H1 (cell line): Measurements from ENCODE around the gene STAG1. TPM values are rescaled to one million over a fixed set of nuclear protein-coding genes. Genes with fewer than 3 reads are reported as not detected.

ENCODE experiments used
- CTCF ChIA-PET: fragments of 300-600 bp; sonication (Branson Sonifier 250); formaldehyde crosslinking; loops from one replicate; lab custom pipeline; 2021; ENCODE audit not compliant: partially characterized antibody; lab: Charles Lee
- POLR2A ChIA-PET: fragments of 300-600 bp; sonication (Branson Sonifier 250); formaldehyde crosslinking; loops from one replicate; lab custom pipeline; 2021; ENCODE audit warnings: inconsistent platforms; ENCODE audit not compliant: partially characterized antibody; lab: Charles Lee
- DNase-seq, 2 experiments: peaks; one replicate each; pipeline versions ENCODE4 v3.0.0 to v3.0.0-alpha.2; 2010 to 2022; ENCODE audit warnings: low spot score in 2 of 2, low read depth in 1 of 2, mixed read lengths in 1 of 2
- FAIRE-seq: peaks from 2 replicates; lab custom pipeline; 2011; peaks lifted over from hg19 to GRCh38; lab: Jason Lieb, UNC
- H2AFZ ChIP-seq: 2 replicates; pipeline ENCODE4 v1.8.1; 2012; ENCODE audit warnings: low read length, inconsistent platforms
- H2AK5ac ChIP-seq: 2 replicates; pipeline ENCODE4 v1.6.1; 2013; ENCODE audit warnings: low read depth, low read length
- H2BK120ac ChIP-seq: replicated peaks from 2 replicates; pipeline ENCODE3; 2013; ENCODE audit warnings: low read depth, low read length, inconsistent platforms
- H2BK12ac ChIP-seq: 2 replicates; pipeline ENCODE4 v1.6.1; 2013; ENCODE audit warnings: low read depth, low read length
- H2BK15ac ChIP-seq: 2 replicates; pipeline ENCODE4 v1.6.1; 2013; ENCODE audit warnings: low read length
- H2BK20ac ChIP-seq: 2 replicates; pipeline ENCODE4 v1.6.1; 2013; ENCODE audit warnings: low read length
- H2BK5ac ChIP-seq: 2 replicates; pipeline ENCODE4 v1.6.1; 2013; ENCODE audit warnings: low read depth, low read length
- H3K14ac ChIP-seq: 2 replicates; pipeline ENCODE4 v1.6.1; 2013; ENCODE audit warnings: inconsistent platforms; ENCODE audit not compliant: insufficient read length
- H3K18ac ChIP-seq: 2 replicates; pipeline ENCODE4 v1.6.1; 2013; ENCODE audit warnings: low read length; ENCODE audit errors: extremely low read depth
- H3K23ac ChIP-seq: 2 replicates; pipeline ENCODE4 v1.6.1; 2013; ENCODE audit warnings: inconsistent platforms; ENCODE audit not compliant: insufficient read length
- H3K23me2 ChIP-seq: 2 replicates; pipeline ENCODE4 v1.6.1; 2013; ENCODE audit warnings: low read depth, low read length
- H3K27ac ChIP-seq: 2 replicates; pipeline ENCODE4 v1.6.1; 2011; ENCODE audit warnings: low read depth, low read length, inconsistent platforms
- H3K27me3 ChIP-seq, 4 experiments: replicated peaks in 1 of 4; 1 replicate in 1 of 4; 2 replicates in 3 of 4; pipeline versions ENCODE4 v1.6.1 to v1.8.1; 2011 to 2013; ENCODE audit warnings: low read length in 3 of 4, mild to moderate bottlenecking in 3 of 4, inconsistent platforms in 2 of 4, mixed read lengths in 2 of 4, moderate library complexity in 1 of 4; ENCODE audit not compliant: control insufficient read depth in 3 of 4, insufficient read depth in 3 of 4; ENCODE audit errors: extremely low read depth in 1 of 4
- H3K36me3 ChIP-seq, 4 experiments: 2 replicates each; pipeline versions ENCODE4 v1.6.1 to v1.8.1; 2011 to 2013; ENCODE audit warnings: mild to moderate bottlenecking in 4 of 4, low read length in 3 of 4, moderate library complexity in 2 of 4, control low read depth in 1 of 4, inconsistent platforms in 1 of 4; ENCODE audit not compliant: insufficient read depth in 4 of 4, control insufficient read depth in 2 of 4
- H3K4ac ChIP-seq: replicated peaks from 2 replicates; pipeline ENCODE3; 2013; ENCODE audit warnings: low read length, low read depth, mixed read lengths, inconsistent platforms; ENCODE audit not compliant: insufficient read length
- H3K4me1 ChIP-seq, 4 experiments: replicated peaks in 1 of 4; 1 replicate in 1 of 4; 2 replicates in 3 of 4; pipeline versions ENCODE4 v1.6.1 to v1.8.1; 2011 to 2013; ENCODE audit warnings: low read length in 3 of 4, inconsistent platforms in 2 of 4, mixed read lengths in 1 of 4; ENCODE audit not compliant: insufficient read depth in 4 of 4, control insufficient read depth in 3 of 4
- H3K4me2 ChIP-seq, 2 experiments: 2 replicates each; pipeline versions ENCODE4 v1.6.1 to v1.8.1; 2011 to 2013; ENCODE audit warnings: low read depth in 2 of 2, low read length in 2 of 2, control low read depth in 1 of 2, inconsistent platforms in 1 of 2, mild to moderate bottlenecking in 1 of 2; ENCODE audit not compliant: insufficient read depth in 1 of 2
- H3K4me3 ChIP-seq, 4 experiments: fragments of 200-600, 300-600 bp in 1 of 4; sonication (generic), shearing (Covaris generic), sonication (Bioruptor Twin) in 1 of 4; 2 replicates each; pipeline versions ENCODE4 v1.5.1 to v1.8.1; 2011 to 2016; ENCODE audit warnings: low read length in 4 of 4, low read depth in 3 of 4, control low read depth in 2 of 4, inconsistent platforms in 2 of 4, mild to moderate bottlenecking in 2 of 4, mixed read lengths in 1 of 4, moderate library complexity in 1 of 4; ENCODE audit not compliant: insufficient read depth in 2 of 4; ENCODE audit errors: extremely low read depth in 1 of 4
- H3K56ac ChIP-seq: replicated peaks from 2 replicates; pipeline ENCODE3; 2013; ENCODE audit warnings: low read depth, mild to moderate bottlenecking, mixed read lengths, low read length, inconsistent platforms; ENCODE audit not compliant: insufficient read length
- H3K79me1 ChIP-seq: 2 replicates; pipeline ENCODE4 v1.6.1; 2013; ENCODE audit warnings: low read depth, low read length, control low read depth
- H3K79me2 ChIP-seq, 2 experiments: 2 replicates each; pipeline versions ENCODE4 v1.6.1 to v1.8.1; 2012 to 2013; ENCODE audit warnings: low read length in 2 of 2, mild to moderate bottlenecking in 2 of 2, inconsistent platforms in 1 of 2; ENCODE audit not compliant: insufficient read depth in 2 of 2, control insufficient read depth in 1 of 2
- H3K9ac ChIP-seq, 4 experiments: replicated peaks in 1 of 4; 1 replicate in 1 of 4; 2 replicates in 3 of 4; pipeline versions ENCODE4 v1.6.1 to v1.8.1; 2011 to 2013; ENCODE audit warnings: low read depth in 3 of 4, low read length in 3 of 4, control low read depth in 2 of 4, mild to moderate bottlenecking in 2 of 4, moderate library complexity in 2 of 4, inconsistent platforms in 1 of 4; ENCODE audit errors: extremely low read depth in 1 of 4
- H3K9me3 ChIP-seq, 2 experiments: 2 replicates each; pipeline versions ENCODE4 v1.6.1 to v1.8.1; 2012 to 2013; ENCODE audit warnings: mild to moderate bottlenecking in 2 of 2, moderate library complexity in 2 of 2, control low read depth in 1 of 2, inconsistent platforms in 1 of 2, low read depth in 1 of 2, low read length in 1 of 2, mixed read lengths in 1 of 2; ENCODE audit not compliant: insufficient read depth in 2 of 2
- H4K20me1 ChIP-seq, 2 experiments: replicated peaks in 1 of 2; 2 replicates each; pipeline versions ENCODE3 to v1.8.1; 2011 to 2013; ENCODE audit warnings: inconsistent platforms in 2 of 2, low read length in 2 of 2, mild to moderate bottlenecking in 1 of 2; ENCODE audit not compliant: insufficient read depth in 2 of 2, control insufficient read depth in 1 of 2
- H4K5ac ChIP-seq: 2 replicates; pipeline ENCODE4 v1.6.1; 2013; ENCODE audit warnings: low read length, low read depth, mixed read lengths, inconsistent platforms; ENCODE audit not compliant: insufficient read length
- H4K8ac ChIP-seq: 2 replicates; pipeline ENCODE4 v1.8.0; 2013; ENCODE audit warnings: mild to moderate bottlenecking, moderate library complexity, low read length, inconsistent platforms; ENCODE audit not compliant: insufficient read depth; ENCODE audit errors: extremely low read depth
- H4K91ac ChIP-seq: replicated peaks from 2 replicates; pipeline ENCODE3; 2013; ENCODE audit warnings: low read length, mixed read lengths, inconsistent platforms; ENCODE audit not compliant: insufficient read length
- ASH2L ChIP-seq: fragments of 200-600, 300-600 bp; sonication (generic); IDR thresholded peaks from one replicate; pipeline ENCODE4 v1.7.1; 2017; ENCODE audit warnings: low read length
- CBX5 ChIP-seq: fragments of 300-800, 300-1000 bp; sonication (generic); IDR thresholded peaks from 2 replicates; pipeline ENCODE4 v1.7.1; 2016; ENCODE audit warnings: antibody characterized with exemption, low read length, low read depth
- CBX8 ChIP-seq: fragments of 300-800, 300-1000 bp; sonication (generic); IDR thresholded peaks from 2 replicates; pipeline ENCODE4 v1.7.1; 2016; ENCODE audit warnings: low read depth, low read length, borderline replicate concordance
- CHD1 ChIP-seq: IDR thresholded peaks from 2 replicates; pipeline ENCODE4 v1.6.1; 2012; ENCODE audit warnings: low read depth, low read length, improper control_type of control experiment
- FOSL1 ChIP-seq: IDR thresholded peaks from 2 replicates; pipeline ENCODE4 v1.6.1; 2011; ENCODE audit warnings: mild to moderate bottlenecking, low read depth, low read length, moderate library complexity; ENCODE audit not compliant: insufficient read depth
- NANOG ChIP-seq: IDR thresholded peaks from 2 replicates; pipeline ENCODE4 v1.6.1; 2011; ENCODE audit warnings: low read length, low read depth, mild to moderate bottlenecking, inconsistent platforms; ENCODE audit not compliant: insufficient read depth, poor library complexity, severe bottlenecking
- RBBP5 ChIP-seq: IDR thresholded peaks from 2 replicates; pipeline ENCODE4 v1.7.1; 2012; ENCODE audit warnings: low read depth, mild to moderate bottlenecking, inconsistent platforms, low read length, moderate library complexity, borderline replicate concordance
- TAF7 ChIP-seq: optimal IDR thresholded peaks from 2 replicates; pipeline ENCODE3; 2011; ENCODE audit warnings: low read depth, mild to moderate bottlenecking, inconsistent platforms, low read length, moderate library complexity, borderline replicate concordance
- WGBS, 2 experiments: shearing (Covaris generic) in 1 of 2; methylation state at CpG; one replicate each; pipeline versions ENCODE4 v1.1.6 to v1.1.7; 2013 to 2015; ENCODE audit warnings: low lambda C conversion rate in 2 of 2, mixed read lengths in 2 of 2, inconsistent platforms in 1 of 2, low coverage in 1 of 2, missing lambda C conversion rate in 1 of 2; ENCODE audit not compliant: insufficient replicate concordance in 2 of 2, insufficient coverage in 1 of 2, insufficient read length in 1 of 2; ENCODE audit errors: extremely low coverage in 1 of 2, missing lambda C conversion rate in 1 of 2; 5-methylcytosine and 5-hydroxymethylcytosine counted together
- polyA plus RNA-seq, 7 experiments: library from polyadenylated mRNA; depleted of rRNA in 3 of 7; stranded (reverse) in 5 of 7; unstranded in 2 of 7; fragments of >200 nt in 5 of 7; fragments of 200-250 nt in 2 of 7; gene quantifications; 1 replicate in 5 of 7; 2 replicates in 1 of 7; 4 replicates in 1 of 7; pipeline versions ENCODE4 v1.2.1 to v1.2.3, GENCODE V29; 2011 to 2013; ENCODE audit warnings: missing spikeins in 2 of 7, mixed read lengths in 2 of 7
- total RNA-seq: library from RNA; stranded (reverse); fragmentation: NEBNext Ultra II Directional; extraction: Animal tissue kit (Norgen Biotek cat#: 25700); gene quantifications from 2 replicates; pipeline ENCODE4 v1.2.1, GENCODE V29; 2021
- TF ChIP-seq, protein P1 (sequence below): IDR thresholded peaks from 2 replicates; pipeline ENCODE4 v1.6.1; 2012; ENCODE audit warnings: inconsistent platforms
- TF ChIP-seq, protein P2 (sequence below): IDR thresholded peaks from 2 replicates; pipeline ENCODE4 v1.6.1; 2011; ENCODE audit warnings: low read length, improper control_type of control experiment

STAG1 gene
- total and polyA plus RNA-seq, 2 of the 8 experiments (the other 6 are each of a cell fraction or from before 2014, with no cell fraction given), result 4.6 to 23.4 TPM

DNA sequence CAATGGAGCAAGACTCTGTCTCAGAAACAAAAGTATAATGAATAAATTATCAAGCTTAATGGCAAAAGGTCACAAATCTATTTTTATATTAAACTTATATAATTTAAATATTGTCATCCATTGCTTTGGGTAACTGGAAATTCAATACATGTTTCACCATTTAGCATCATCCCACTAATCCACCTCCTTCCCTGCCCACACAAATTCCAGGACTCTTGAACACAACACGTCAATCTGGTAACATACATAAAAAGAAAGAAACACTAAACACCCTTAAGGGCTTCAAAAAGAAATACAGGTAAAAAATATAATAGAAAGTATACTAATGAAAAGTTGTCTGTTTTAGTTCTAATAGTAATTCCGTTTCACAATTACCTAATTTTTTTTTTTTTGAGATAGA lies 149.4 kb downstream of the STAG1 start:
- Histone ChIP-seq H2BK5ac (no peak overlapping the region), H4K91ac (no peak overlapping the region), H3K4me2 (no peak overlapping the region), H2AK5ac (no peak overlapping the region), H2BK120ac (no peak overlapping the region), H3K4me3 (no peak overlapping the region), H4K20me1 (no peaks in the 10 kb centered on the region), H3K14ac (no peak overlapping the region), H3K27ac (no peak overlapping the region), H2AFZ (no peak overlapping the region), H3K18ac (no peak overlapping the region), H2BK15ac (no peak overlapping the region), H3K4ac (no peak overlapping the region), H3K79me1 (no peaks in the 10 kb centered on the region; the same call in 1 of the 2 replicates), H3K56ac (no peak overlapping the region), H3K79me2 (no peaks in the 10 kb centered on the region), H3K27me3 (no peaks in the 10 kb centered on the region), H3K9me3 (no peaks in the 10 kb centered on the region), H3K9ac (no peak overlapping the region), H3K36me3 (no peaks in the 10 kb centered on the region), H3K23me2 (no peaks in the 10 kb centered on the region; the same call in 1 of the 2 replicates), H2BK12ac (no peak overlapping the region), H3K4me1 (no peaks in the 10 kb centered on the region), H3K23ac (no peak overlapping the region), H2BK20ac (no peak overlapping the region), H4K5ac (no peak overlapping the region)
- ChIA-PET POLR2A (no interaction called here), CTCF (no interaction called here)
- WGBS, 2 experiments, result 83% methylated on average over 2 of the region's 2 CpGs; no CpG with 5 or more reads in 1 of the 2 experiments
- FAIRE-seq (no peak), DNase-seq (no peak)
- TF ChIP-seq CHD1 (no peak), RBBP5 (no peak), CBX5 (no peak), ASH2L (no peak), FOSL1 (no peak), NANOG (no peak), TAF7 (no peak), CBX8 (no peak)
- TF ChIP-seq, protein P1, sequence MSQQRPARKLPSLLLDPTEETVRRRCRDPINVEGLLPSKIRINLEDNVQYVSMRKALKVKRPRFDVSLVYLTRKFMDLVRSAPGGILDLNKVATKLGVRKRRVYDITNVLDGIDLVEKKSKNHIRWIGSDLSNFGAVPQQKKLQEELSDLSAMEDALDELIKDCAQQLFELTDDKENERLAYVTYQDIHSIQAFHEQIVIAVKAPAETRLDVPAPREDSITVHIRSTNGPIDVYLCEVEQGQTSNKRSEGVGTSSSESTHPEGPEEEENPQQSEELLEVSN, result no peak
- TF ChIP-seq, protein P2, sequence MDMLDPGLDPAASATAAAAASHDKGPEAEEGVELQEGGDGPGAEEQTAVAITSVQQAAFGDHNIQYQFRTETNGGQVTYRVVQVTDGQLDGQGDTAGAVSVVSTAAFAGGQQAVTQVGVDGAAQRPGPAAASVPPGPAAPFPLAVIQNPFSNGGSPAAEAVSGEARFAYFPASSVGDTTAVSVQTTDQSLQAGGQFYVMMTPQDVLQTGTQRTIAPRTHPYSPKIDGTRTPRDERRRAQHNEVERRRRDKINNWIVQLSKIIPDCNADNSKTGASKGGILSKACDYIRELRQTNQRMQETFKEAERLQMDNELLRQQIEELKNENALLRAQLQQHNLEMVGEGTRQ, result no peak
- TF ChIP-seq, all 59 proteins: peak for 0
- no peak overlapping the region for H4K8ac ChIP-seq
